ENCODE measurements around the gene ZMAT3.

The ZMAT3 gene

GRCh38 chr3:179021119-179021903 is 50.3 kb downstream of the ZMAT3 start:
- no peak for DNase-seq

GRCh38 chr3:179020112-179020511 is 51.5 kb downstream of the ZMAT3 start:
- no peak for DNase-seq

DNA sequence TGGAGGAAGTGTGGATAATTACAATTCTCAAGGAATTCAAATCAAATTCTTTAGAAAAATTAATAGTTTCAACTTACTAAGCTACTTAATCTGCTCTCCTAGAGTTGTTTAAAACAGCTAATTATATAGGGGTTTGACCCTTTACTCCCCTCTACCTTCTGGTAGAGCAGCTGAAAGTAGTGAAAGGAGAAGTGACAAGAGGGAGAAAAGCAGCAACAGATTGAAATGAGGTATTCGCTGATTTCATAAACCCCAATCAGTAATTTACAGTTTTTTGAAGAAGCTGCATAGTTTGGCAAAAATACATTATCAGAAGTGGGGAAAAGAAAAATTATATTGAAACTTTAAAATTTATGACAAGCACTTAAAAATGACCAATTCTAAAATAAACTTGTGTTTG is 52.8 kb downstream of the ZMAT3 start:
- DNase-seq = no peak

- no peak for DNase-seq
These were observed 54.5 kb downstream of the ZMAT3 start for GRCh38 chr3:179016979-179017670.

DNA sequence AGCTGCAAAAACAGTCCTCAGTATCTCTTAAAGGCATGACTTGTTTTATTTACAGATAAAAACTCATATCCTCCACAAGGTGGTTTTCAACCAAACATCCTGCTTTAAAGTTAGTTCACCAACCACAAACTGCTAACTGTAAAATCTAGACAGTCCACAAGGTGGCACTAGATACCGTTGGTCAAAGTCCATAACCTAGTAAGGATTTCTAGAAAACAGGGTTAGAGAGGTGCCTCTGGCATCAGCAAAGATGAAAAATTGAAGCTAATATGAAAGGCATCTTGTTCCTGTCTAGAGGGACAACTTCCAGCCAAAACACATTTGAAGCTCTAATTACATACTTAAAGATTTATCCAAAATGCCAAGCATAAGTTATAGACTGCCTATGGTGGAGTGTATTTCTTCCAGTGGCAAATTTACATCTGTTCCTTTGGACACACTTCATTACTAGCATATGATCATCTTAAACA is 56.0 kb downstream of the ZMAT3 start:
- DNase-seq = peak; percentile 54

DNA sequence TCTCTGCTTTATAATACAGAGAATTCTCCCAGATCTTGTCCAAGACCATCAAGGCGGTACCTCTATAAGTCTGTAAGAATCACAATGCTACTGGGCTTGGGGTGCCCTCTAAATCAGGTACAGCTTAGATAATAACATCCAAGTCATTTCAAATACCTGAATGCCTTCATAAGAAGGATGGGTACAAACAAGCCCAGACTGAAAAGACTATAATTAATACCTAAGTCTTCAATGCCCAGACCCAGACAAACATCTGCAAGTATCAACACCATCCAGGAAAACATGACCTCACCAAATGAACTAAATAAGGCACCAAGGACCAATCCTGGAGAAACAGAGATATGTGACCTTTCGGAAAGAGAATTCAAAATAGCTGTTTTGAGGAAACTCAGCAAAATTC is 65.9 kb downstream of the ZMAT3 start:
- DNase-seq = no peak

- DNase-seq = no peak
These were observed 66.4 kb downstream of the ZMAT3 start for GRCh38 chr3:179005213-179005612.

DNA sequence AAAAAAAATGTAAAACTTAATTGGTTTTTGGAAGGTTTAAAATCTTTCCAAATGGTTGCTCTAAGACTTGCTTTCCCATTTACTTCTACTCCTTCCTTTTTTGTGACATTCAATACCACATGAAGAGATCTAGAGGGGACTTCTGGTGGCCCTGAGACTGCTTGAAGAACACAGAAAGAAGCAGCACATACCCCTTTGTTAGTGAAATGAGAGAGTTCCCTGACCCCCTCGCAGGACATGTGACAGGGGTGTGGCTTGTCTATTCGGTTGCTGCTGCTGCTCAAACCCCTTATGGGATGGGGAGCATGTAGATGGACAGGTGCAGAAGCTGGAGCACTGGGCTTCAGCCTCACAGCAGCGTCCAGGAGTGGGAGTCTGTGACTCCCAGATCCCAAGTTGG is 71.0 kb downstream of the ZMAT3 start:
- DNase-seq = no peak

DNA sequence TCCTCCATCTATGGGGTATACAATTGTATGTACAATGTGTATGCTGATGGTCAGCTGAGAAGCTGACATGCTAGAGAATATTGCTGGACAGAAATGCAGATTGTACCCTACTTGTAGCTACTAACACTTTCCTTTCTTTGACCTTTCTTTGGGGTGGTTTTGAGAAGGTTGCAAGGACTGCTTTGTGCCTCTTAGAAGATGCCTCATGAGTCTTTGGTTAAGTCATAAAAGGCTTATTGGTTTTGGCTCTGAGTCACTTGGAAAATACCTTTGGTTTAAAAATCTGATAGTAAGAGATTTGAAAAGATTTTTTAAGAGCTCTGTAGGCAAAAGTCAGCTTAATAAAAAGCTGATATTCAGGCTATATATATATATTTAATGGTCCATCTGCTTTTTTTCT is 71.5 kb downstream of the ZMAT3 start:
- no peak for DNase-seq

DNA sequence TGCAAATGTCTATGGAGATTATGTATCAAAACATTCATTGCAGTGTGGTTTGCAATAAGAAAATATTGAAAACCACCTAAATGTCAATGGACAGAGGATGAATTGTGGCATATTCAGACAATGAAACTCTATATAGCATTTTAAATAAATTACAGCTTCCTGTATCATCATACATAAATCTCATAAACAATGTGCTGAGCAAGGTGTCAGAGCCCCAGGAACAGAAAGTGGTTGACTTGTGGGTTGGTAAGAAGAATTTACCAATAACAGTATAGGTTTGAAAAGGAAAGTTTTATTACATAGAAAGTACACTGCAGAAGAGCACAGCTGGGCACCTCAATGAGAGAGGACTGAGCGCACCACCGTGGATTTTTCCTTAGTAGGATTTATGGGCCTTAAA is 75.2 kb downstream of the ZMAT3 start:
- no peak for DNase-seq

DNA sequence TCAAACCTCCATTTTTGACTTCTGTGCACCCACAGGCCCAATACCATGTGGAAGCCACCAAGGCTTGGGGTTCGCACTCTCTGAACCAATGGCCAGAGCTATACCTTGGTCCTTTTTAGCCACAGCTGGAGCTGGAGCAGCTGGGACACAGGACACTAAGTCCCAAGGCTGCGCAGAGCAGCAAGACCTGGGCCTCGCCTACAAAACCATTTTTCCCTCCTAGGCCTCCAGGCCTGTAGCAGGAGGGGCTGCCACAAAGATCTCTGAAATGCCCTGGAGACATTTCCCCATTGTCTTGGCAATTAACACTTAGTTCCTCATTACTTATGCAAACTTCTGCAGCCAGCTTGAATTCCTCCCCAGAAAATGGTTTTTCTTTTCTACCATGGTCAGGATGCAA is 81.3 kb downstream of the ZMAT3 start:
- no peak for DNase-seq

- no peak for DNase-seq
These were observed 81.8 kb downstream of the ZMAT3 start for GRCh38 chr3:178989821-178990220.

GRCh38 chr3:178987745-178988144 is 83.9 kb downstream of the ZMAT3 start:
- no peak for DNase-seq

DNA sequence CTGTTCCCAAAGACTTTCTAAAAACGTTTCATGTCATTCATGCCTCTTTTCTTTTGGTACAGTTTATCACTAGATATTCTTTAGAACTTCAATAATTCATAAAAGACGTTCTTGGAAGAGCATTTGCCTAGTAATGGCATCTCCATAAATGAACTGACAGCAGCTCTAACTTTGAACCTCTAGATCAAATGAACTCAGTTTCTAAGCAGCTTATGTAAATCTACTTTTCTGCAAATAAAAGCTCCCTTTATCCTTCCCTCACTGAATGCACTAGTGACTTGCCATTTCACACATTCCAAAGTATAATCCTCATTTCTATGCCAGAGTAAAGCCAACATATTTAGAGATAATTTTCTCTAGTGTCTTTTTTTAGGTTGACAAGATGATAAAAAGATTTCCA is 85.2 kb downstream of the ZMAT3 start:
- no peak for DNase-seq

GRCh38 chr3:178982137-178982536 is 89.5 kb downstream of the ZMAT3 start:
- DNase-seq = no peak

- no peak for DNase-seq
These were observed 96.3 kb downstream of the ZMAT3 start for GRCh38 chr3:178975320-178975719.

DNA sequence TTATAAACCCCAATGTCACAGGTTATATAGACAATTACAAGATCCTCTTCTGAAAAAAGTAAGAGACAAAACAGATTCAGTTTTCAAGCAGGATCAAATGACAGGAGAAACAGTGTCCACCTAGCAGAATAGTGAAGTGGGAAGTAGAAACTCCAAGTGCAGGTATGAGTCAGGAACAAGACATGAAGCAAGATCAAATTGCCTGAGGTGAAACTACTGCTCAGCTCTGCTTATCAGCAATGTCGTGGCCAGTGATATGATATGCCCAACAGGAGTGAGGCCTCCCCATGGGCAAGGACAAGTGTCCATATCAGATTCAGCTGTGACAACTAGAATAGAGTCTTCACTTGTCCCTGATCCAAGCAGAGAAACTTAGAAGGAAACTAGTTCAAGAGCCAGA is 100.0 kb downstream of the ZMAT3 start:
- no peak for DNase-seq

GRCh38 chr3:178969004-178969700 is 102.5 kb downstream of the ZMAT3 start:
- DNase-seq = no peak
